ENCODE measurements around the gene AMIGO2.

GRCh38 chr12:47039756-47040155, 40.0 kb downstream of the AMIGO2 start:
- TF ChIP-seq EZH2 (IDR thresholded peaks at IDR 0.05; ENCODE audit: borderline replicate concordance, low read depth, low read length, poor library complexity, severe bottlenecking) (no peak), CTCF (conservative IDR thresholded peaks at IDR 0.05; ENCODE audit: low read depth, low read length) (no peak)

Measured in A673 (cell line).